ENCODE measurements around the gene SLC18B1. TPM values are rescaled to one million over a fixed set of nuclear protein-coding genes. Genes with fewer than 3 reads are reported as not detected.

The SLC18B1 gene
- polyA plus RNA-seq, 1 of the 3 experiments (the other 2 are of a cell fraction), result 1.2 TPM

- CTCF ChIA-PET, result interaction anchor here (1.0 to 1.1 kb wide), 3 partner anchors 12 to 280 kb away, joined by 4 read pairs; no protein-coding TSS in a partner anchor
- no peak overlapping the region for H3K4me2 ChIP-seq
- H3K79me2 ChIP-seq (ENCODE audit: insufficient read depth), result peaks cover 19% of the 10 kb centered on the region
- H3K27me3 ChIP-seq (ENCODE audit: insufficient read depth), result peaks cover 45% of the 10 kb centered on the region; the same call in 1 of the 2 replicates
- POLR2A ChIA-PET, result no interaction called here
- peaks cover 18% of the 10 kb centered on the region for H3F3A ChIP-seq (replicated peaks; ENCODE audit: insufficient read depth)
- TF ChIP-seq SIN3A (IDR thresholded peaks at IDR 0.05; ENCODE audit: borderline replicate concordance, low read depth, low read length) (no peak), TAF1 (IDR thresholded peaks at IDR 0.05; ENCODE audit: borderline replicate concordance, low read depth, low read length) (no peak), NRF1 (IDR thresholded peaks at IDR 0.05; ENCODE audit: low read depth, low read length) (no peak), POLR2AphosphoS5 (IDR thresholded peaks at IDR 0.05; ENCODE audit: low read depth, low read length) (no peak), MXI1 (IDR thresholded peaks at IDR 0.05; ENCODE audit: low read depth, low read length) (no peak), GATA2 (CRISPR knock-in tag; IDR thresholded peaks at IDR 0.05) (no peak), RCOR1 (IDR thresholded peaks at IDR 0.05; ENCODE audit: low read length) (no peak), ELF1 (IDR thresholded peaks at IDR 0.05) (no peak), RXRA (IDR thresholded peaks at IDR 0.05; ENCODE audit: borderline replicate concordance, low read depth) (no peak), MAX (IDR thresholded peaks at IDR 0.05; ENCODE audit: low read depth) (no peak), FOSL2 (IDR thresholded peaks at IDR 0.05; ENCODE audit: borderline replicate concordance, low read depth) (no peak), USF1 (IDR thresholded peaks at IDR 0.05; ENCODE audit: borderline replicate concordance, low read depth) (no peak), GABPA (IDR thresholded peaks at IDR 0.05; ENCODE audit: low read depth) (no peak), JUND (IDR thresholded peaks at IDR 0.05) (no peak), TCF12 (IDR thresholded peaks at IDR 0.05) (no peak), RFX5 (IDR thresholded peaks at IDR 0.05; ENCODE audit: low read length) (no peak)
- TF ChIP-seq, protein P1, sequence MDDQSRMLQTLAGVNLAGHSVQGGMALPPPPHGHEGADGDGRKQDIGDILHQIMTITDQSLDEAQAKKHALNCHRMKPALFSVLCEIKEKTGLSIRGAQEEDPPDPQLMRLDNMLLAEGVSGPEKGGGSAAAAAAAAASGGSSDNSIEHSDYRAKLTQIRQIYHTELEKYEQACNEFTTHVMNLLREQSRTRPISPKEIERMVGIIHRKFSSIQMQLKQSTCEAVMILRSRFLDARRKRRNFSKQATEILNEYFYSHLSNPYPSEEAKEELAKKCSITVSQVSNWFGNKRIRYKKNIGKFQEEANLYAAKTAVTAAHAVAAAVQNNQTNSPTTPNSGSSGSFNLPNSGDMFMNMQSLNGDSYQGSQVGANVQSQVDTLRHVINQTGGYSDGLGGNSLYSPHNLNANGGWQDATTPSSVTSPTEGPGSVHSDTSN (IDR thresholded peaks at IDR 0.05), result no peak
- TF ChIP-seq, protein P2, sequence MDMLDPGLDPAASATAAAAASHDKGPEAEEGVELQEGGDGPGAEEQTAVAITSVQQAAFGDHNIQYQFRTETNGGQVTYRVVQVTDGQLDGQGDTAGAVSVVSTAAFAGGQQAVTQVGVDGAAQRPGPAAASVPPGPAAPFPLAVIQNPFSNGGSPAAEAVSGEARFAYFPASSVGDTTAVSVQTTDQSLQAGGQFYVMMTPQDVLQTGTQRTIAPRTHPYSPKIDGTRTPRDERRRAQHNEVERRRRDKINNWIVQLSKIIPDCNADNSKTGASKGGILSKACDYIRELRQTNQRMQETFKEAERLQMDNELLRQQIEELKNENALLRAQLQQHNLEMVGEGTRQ (IDR thresholded peaks at IDR 0.05; ENCODE audit: borderline replicate concordance, low read depth, low read length), result no peak
- no peak overlapping the region for H2AFZ ChIP-seq (ENCODE audit: low read depth)
- no peaks in the 10 kb centered on the region for H3K9me3 ChIP-seq
- peaks cover 5 to 15% of the 10 kb centered on the region in 2 experiments for H3K36me3 ChIP-seq (replicated peaks in 1 of 2; ENCODE audit: control insufficient read depth in 1 of 2, insufficient read depth in 2 of 2, low read length in 1 of 2)
- no peak for DNase-seq
- H3K4me3 ChIP-seq (ENCODE audit: low read depth in 2 of 2, low read length in 1 of 2), result no peak overlapping the region
- WGBS (ENCODE audit: low lambda C conversion rate), result 59% methylated on average over 3 of the region's 3 CpGs
- no peak overlapping the region for H3K27ac ChIP-seq (ENCODE audit: low read depth in 2 of 2, low read length in 1 of 2)
- H3K9me2 ChIP-seq, result no peaks in the 10 kb centered on the region
- H3K4me1 ChIP-seq (ENCODE audit: control insufficient read depth in 1 of 2, insufficient read depth in 2 of 2, low read depth in 1 of 2, low read length in 1 of 2), result peaks cover 9 to 15% of the 10 kb centered on the region in 2 experiments; a peak in 3 of 4 replicates
- H3K9ac ChIP-seq, result no peak overlapping the region
- peaks cover 15% of the 10 kb centered on the region for H4K20me1 ChIP-seq (ENCODE audit: insufficient read depth)
Observed at GRCh38 chr6:132811276-132811675, 12.8 kb upstream of the SLC18B1 start.

Measured in SK-N-SH (cell line).